H1 (cell line): Measurements from ENCODE around the gene AGPAT2. TPM values are rescaled to one million over a fixed set of nuclear protein-coding genes. Genes with fewer than 3 reads are reported as not detected.

Source experiments
- ATF2 ChIP-seq: IDR thresholded peaks from 2 replicates; pipeline ENCODE4 v1.6.1; 2012; ENCODE audit warnings: low read length, inconsistent platforms
- CBX8 ChIP-seq: fragments of 300-800, 300-1000 bp; sonication (generic); IDR thresholded peaks from 2 replicates; pipeline ENCODE4 v1.7.1; 2016; ENCODE audit warnings: low read depth, low read length, borderline replicate concordance
- CHD2 ChIP-seq: IDR thresholded peaks from 2 replicates; pipeline ENCODE4 v1.6.1; 2012; ENCODE audit warnings: low read length, improper control_type of control experiment
- EP300 ChIP-seq, 2 experiments: IDR thresholded peaks; 1 replicate in 1 of 2; 2 replicates in 1 of 2; pipeline ENCODE4 v1.6.1; 2011 to 2012; ENCODE audit warnings: low read depth in 2 of 2, low read length in 2 of 2, mild to moderate bottlenecking in 2 of 2, borderline replicate concordance in 1 of 2, inconsistent platforms in 1 of 2, moderate library complexity in 1 of 2
- GABPA ChIP-seq: IDR thresholded peaks from 2 replicates; pipeline ENCODE4 v1.6.1; 2011; ENCODE audit warnings: mild to moderate bottlenecking, low read length, moderate library complexity, borderline replicate concordance; ENCODE audit not compliant: insufficient read depth
- GTF2F1 ChIP-seq: IDR thresholded peaks from 2 replicates; pipeline ENCODE4 v1.6.1; 2012; ENCODE audit warnings: low read depth, low read length, improper control_type of control experiment, borderline replicate concordance
- HDAC2 ChIP-seq, 2 experiments: fragments of 300-600 bp in 1 of 2; sonication (generic) in 1 of 2; IDR thresholded peaks; 2 replicates each; pipeline ENCODE4 v1.6.1; 2011 to 2012; ENCODE audit warnings: low read depth in 2 of 2, low read length in 2 of 2, mild to moderate bottlenecking in 2 of 2, moderate library complexity in 2 of 2, borderline replicate concordance in 1 of 2, inconsistent platforms in 1 of 2
- JUN ChIP-seq: IDR thresholded peaks from 2 replicates; pipeline ENCODE4 v1.6.1; 2011; ENCODE audit warnings: low read depth, mild to moderate bottlenecking, improper control_type of control experiment, low read length
- JUND ChIP-seq: IDR thresholded peaks from 2 replicates; pipeline ENCODE4 v1.6.1; 2011; ENCODE audit warnings: mild to moderate bottlenecking, improper control_type of control experiment, low read length
- KDM4A ChIP-seq: IDR thresholded peaks from one replicate; pipeline ENCODE4 v1.7.1; 2012; ENCODE audit warnings: low read depth, mild to moderate bottlenecking, moderate library complexity, low read length, inconsistent platforms; ENCODE audit not compliant: severe bottlenecking
- POLR2A ChIP-seq, 2 experiments: IDR thresholded peaks; 1 replicate in 1 of 2; 2 replicates in 1 of 2; pipeline ENCODE4 v1.6.1; 2011; ENCODE audit warnings: low read depth in 2 of 2, low read length in 2 of 2, mild to moderate bottlenecking in 2 of 2; ENCODE audit errors: control extremely low read depth in 1 of 2
- POU5F1 ChIP-seq: IDR thresholded peaks from 2 replicates; pipeline ENCODE4 v1.6.1; 2011; ENCODE audit warnings: low read depth, mild to moderate bottlenecking, low read length, moderate library complexity
- RFX5 ChIP-seq: IDR thresholded peaks from 2 replicates; pipeline ENCODE4 v1.6.1; 2011; ENCODE audit warnings: low read depth, low read length, improper control_type of control experiment, borderline replicate concordance
- RNF2 ChIP-seq: fragments of 200-900, 300-1000 bp; sonication (generic); IDR thresholded peaks from 2 replicates; pipeline ENCODE4 v1.7.1; 2016; ENCODE audit warnings: borderline replicate concordance, low read depth, mild to moderate bottlenecking, antibody characterized with exemption, low read length; ENCODE audit not compliant: poor library complexity, severe bottlenecking; ENCODE audit errors: missing control alignments
- RXRA ChIP-seq: IDR thresholded peaks from 2 replicates; pipeline ENCODE4 v1.6.1; 2011; ENCODE audit warnings: low read depth, mild to moderate bottlenecking, low read length, moderate library complexity; ENCODE audit not compliant: insufficient read depth
- SP2 ChIP-seq: IDR thresholded peaks from 2 replicates; pipeline ENCODE4 v1.6.1; 2012; ENCODE audit warnings: mild to moderate bottlenecking, low read length, inconsistent platforms
- TAF7 ChIP-seq: optimal IDR thresholded peaks from 2 replicates; pipeline ENCODE3; 2011; ENCODE audit warnings: low read depth, mild to moderate bottlenecking, inconsistent platforms, low read length, moderate library complexity, borderline replicate concordance
- TBP ChIP-seq: IDR thresholded peaks from 2 replicates; pipeline ENCODE4 v1.6.1; 2011; ENCODE audit warnings: low read depth, low read length, improper control_type of control experiment
- YY1 ChIP-seq: IDR thresholded peaks from 2 replicates; pipeline ENCODE4 v1.6.1; 2011; ENCODE audit warnings: low read depth, mild to moderate bottlenecking, low read length
- ZNF274 ChIP-seq: IDR thresholded peaks from 2 replicates; pipeline ENCODE4 v1.7.0; 2012; ENCODE audit warnings: low read length, borderline replicate concordance; ENCODE audit errors: extremely low read depth
- polyA plus RNA-seq, 7 experiments: library from polyadenylated mRNA; depleted of rRNA in 3 of 7; stranded (reverse) in 5 of 7; unstranded in 2 of 7; fragments of >200 nt in 5 of 7; fragments of 200-250 nt in 2 of 7; gene quantifications; 1 replicate in 5 of 7; 2 replicates in 1 of 7; 4 replicates in 1 of 7; pipeline versions ENCODE4 v1.2.1 to v1.2.3, GENCODE V29; 2011 to 2013; ENCODE audit warnings: missing spikeins in 2 of 7, mixed read lengths in 2 of 7
- total RNA-seq: library from RNA; stranded (reverse); fragmentation: NEBNext Ultra II Directional; extraction: Animal tissue kit (Norgen Biotek cat#: 25700); gene quantifications from 2 replicates; pipeline ENCODE4 v1.2.1, GENCODE V29; 2021
- TF ChIP-seq, protein P1 (sequence below): IDR thresholded peaks from 2 replicates; pipeline ENCODE4 v1.6.1; 2011; ENCODE audit warnings: low read length, improper control_type of control experiment

Gene AGPAT2
- total and polyA plus RNA-seq, 2 of the 8 experiments (the other 6 are each of a cell fraction or from before 2014, with no cell fraction given) = 31.6 to 37.6 TPM

- no peak for TF ChIP-seq RNF2
- TF ChIP-seq HDAC2 (IDR thresholded peaks at IDR 0.05; ENCODE audit: borderline replicate concordance in 1 of 2, low read depth in 2 of 2, low read length in 2 of 2) = peak in 1 of 2 experiments; percentile 77; a peak in 1 of 4 replicates
- no peak for TF ChIP-seq JUN
- TF ChIP-seq CBX8 = no peak
- 0 out of 2 replicates have a peak, but pooled peaks have one; percentile 19 for TF ChIP-seq YY1
- no peak for TF ChIP-seq RXRA
- no peak for TF ChIP-seq SP2
- TF ChIP-seq, protein P1, sequence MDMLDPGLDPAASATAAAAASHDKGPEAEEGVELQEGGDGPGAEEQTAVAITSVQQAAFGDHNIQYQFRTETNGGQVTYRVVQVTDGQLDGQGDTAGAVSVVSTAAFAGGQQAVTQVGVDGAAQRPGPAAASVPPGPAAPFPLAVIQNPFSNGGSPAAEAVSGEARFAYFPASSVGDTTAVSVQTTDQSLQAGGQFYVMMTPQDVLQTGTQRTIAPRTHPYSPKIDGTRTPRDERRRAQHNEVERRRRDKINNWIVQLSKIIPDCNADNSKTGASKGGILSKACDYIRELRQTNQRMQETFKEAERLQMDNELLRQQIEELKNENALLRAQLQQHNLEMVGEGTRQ = peak; percentile 29; the same call in 1 of the 2 replicates
- TF ChIP-seq RFX5 = no peak
- TF ChIP-seq EP300 (IDR thresholded peaks at IDR 0.05; ENCODE audit: borderline replicate concordance in 1 of 2, low read depth in 2 of 2, low read length in 2 of 2) = no peak; a peak in 1 of 3 replicates
- TF ChIP-seq ATF2 = no peak
- TF ChIP-seq GTF2F1 = peak; percentile 92
- no peak for TF ChIP-seq GABPA
- TF ChIP-seq TAF7 = peak; percentile 96
- no peak for TF ChIP-seq POU5F1
- TF ChIP-seq POLR2A (IDR thresholded peaks at IDR 0.05; ENCODE audit: control extremely low read depth in 1 of 2, low read depth in 2 of 2, low read length in 2 of 2) = peak in 1 of 2 experiments; percentile 99; a peak in 2 of 3 replicates
- TF ChIP-seq JUND = no peak
- peak; percentile 97 for TF ChIP-seq TBP
- 0 out of 2 replicates have a peak, but pooled peaks have one; percentile 37 for TF ChIP-seq CHD2
- no peak for TF ChIP-seq ZNF274
- peak; percentile 86 for TF ChIP-seq KDM4A
Measured at GRCh38 chr9:136728080-136728547, 40.9 kb upstream of the AGPAT2 start (continued).
